Fibroblast of lung (primary cell): ENCODE measurements around the gene OGFR. TPM values are rescaled to one million over a fixed set of nuclear protein-coding genes. Genes with fewer than 3 reads are reported as not detected.
"Not testable (repeated sequence)": the region's sequence is repeated elsewhere in the genome, so short reads cannot be mapped to it uniquely, and the experiment has no call there.

Experiments
- DNase-seq, 2 donors: peaks; one replicate each; pipeline versions ENCODE4 v3.0.0 to v3.0.0-alpha.2; 2010; ENCODE audit warnings: low read depth in 2 of 2
- H2AFZ ChIP-seq: 2 replicates; pipeline ENCODE4 v1.5.1; 2012; ENCODE audit warnings: low read length, control low read depth, inconsistent platforms
- H3K27ac ChIP-seq: 2 replicates; pipeline ENCODE4 v1.5.1; 2011; ENCODE audit warnings: low read length, control low read depth; ENCODE audit not compliant: insufficient read depth
- H3K27me3 ChIP-seq: 2 replicates; pipeline ENCODE4 v1.5.1; 2011; ENCODE audit warnings: mild to moderate bottlenecking, low read length; ENCODE audit not compliant: control insufficient read depth, insufficient read depth
- H3K36me3 ChIP-seq: 2 replicates; pipeline ENCODE4 v1.5.1; 2011; ENCODE audit warnings: low read length; ENCODE audit not compliant: control insufficient read depth, insufficient read depth
- H3K4me1 ChIP-seq: 2 replicates; pipeline ENCODE4 v1.5.1; 2011; ENCODE audit warnings: low read length; ENCODE audit not compliant: control insufficient read depth, insufficient read depth; ENCODE audit errors: extremely low read depth
- H3K4me2 ChIP-seq: 2 replicates; pipeline ENCODE4 v1.5.1; 2011; ENCODE audit warnings: low read length, control low read depth; ENCODE audit not compliant: insufficient read depth; ENCODE audit errors: extremely low read depth
- H3K4me3 ChIP-seq, 4 experiments: fragments of 200-600 bp in 1 of 4; sonication (generic) in 1 of 4; replicated peaks in 1 of 4; 2 replicates each; pipeline ENCODE4 v1.5.1; 2011 to 2016; ENCODE audit warnings: low read length in 4 of 4, low read depth in 3 of 4, mild to moderate bottlenecking in 3 of 4, control low read depth in 2 of 4, inconsistent platforms in 1 of 4, mixed read lengths in 1 of 4; ENCODE audit not compliant: insufficient read depth in 1 of 4; ENCODE audit errors: control extremely low read depth in 1 of 4
- H3K79me2 ChIP-seq: 2 replicates; pipeline ENCODE4 v1.5.1; 2012; ENCODE audit warnings: mild to moderate bottlenecking, low read length, inconsistent platforms; ENCODE audit not compliant: control insufficient read depth, insufficient read depth
- H3K9ac ChIP-seq: 2 replicates; pipeline ENCODE4 v1.5.1; 2011; ENCODE audit warnings: mild to moderate bottlenecking, low read length, control low read depth; ENCODE audit not compliant: insufficient read depth
- H3K9me3 ChIP-seq: 2 replicates; pipeline ENCODE4 v1.5.1; 2012; ENCODE audit warnings: low read depth, low read length; ENCODE audit not compliant: control insufficient read depth, insufficient read depth
- H4K20me1 ChIP-seq: 2 replicates; pipeline ENCODE4 v1.5.1; 2011; ENCODE audit warnings: low read length; ENCODE audit not compliant: control insufficient read depth, insufficient read depth; ENCODE audit errors: extremely low read depth
- EZH2 ChIP-seq: IDR thresholded peaks from 2 replicates; pipeline ENCODE4 v1.5.1; 2012; ENCODE audit warnings: low read length, control low read depth, mild to moderate bottlenecking; ENCODE audit errors: missing control alignments
- polyA plus RNA-seq, 2 donors: library from polyadenylated mRNA; depleted of rRNA in 1 of 2; stranded (reverse) in 1 of 2; unstranded in 1 of 2; fragments of >200 nt; gene quantifications; 2 replicates each; pipeline ENCODE4 v1.2.1, GENCODE V29; 2011 to 2012; ENCODE audit warnings: missing spikeins in 1 of 2
- total RNA-seq: library from RNA; depleted of rRNA; stranded (reverse); fragments of >200 nt; gene quantifications from 2 replicates; pipeline ENCODE4 v1.2.1, GENCODE V29; 2014
- TF ChIP-seq, protein P1 (sequence below), 2 donors: IDR thresholded peaks in 1 of 2; conservative IDR thresholded peaks in 1 of 2; 1 replicate in 1 of 2; 2 replicates in 1 of 2; pipeline ENCODE4 v1.5.1; 2011 to 2012; ENCODE audit warnings: low read length in 2 of 2, control low read depth in 1 of 2, inconsistent platforms in 1 of 2, low read depth in 1 of 2, mild to moderate bottlenecking in 1 of 2

Gene OGFR
- total and polyA plus RNA-seq, 2 donors (not counting 1 experiment from before 2014, with no cell fraction given) = 19.7 to 34.0 TPM

DNA sequence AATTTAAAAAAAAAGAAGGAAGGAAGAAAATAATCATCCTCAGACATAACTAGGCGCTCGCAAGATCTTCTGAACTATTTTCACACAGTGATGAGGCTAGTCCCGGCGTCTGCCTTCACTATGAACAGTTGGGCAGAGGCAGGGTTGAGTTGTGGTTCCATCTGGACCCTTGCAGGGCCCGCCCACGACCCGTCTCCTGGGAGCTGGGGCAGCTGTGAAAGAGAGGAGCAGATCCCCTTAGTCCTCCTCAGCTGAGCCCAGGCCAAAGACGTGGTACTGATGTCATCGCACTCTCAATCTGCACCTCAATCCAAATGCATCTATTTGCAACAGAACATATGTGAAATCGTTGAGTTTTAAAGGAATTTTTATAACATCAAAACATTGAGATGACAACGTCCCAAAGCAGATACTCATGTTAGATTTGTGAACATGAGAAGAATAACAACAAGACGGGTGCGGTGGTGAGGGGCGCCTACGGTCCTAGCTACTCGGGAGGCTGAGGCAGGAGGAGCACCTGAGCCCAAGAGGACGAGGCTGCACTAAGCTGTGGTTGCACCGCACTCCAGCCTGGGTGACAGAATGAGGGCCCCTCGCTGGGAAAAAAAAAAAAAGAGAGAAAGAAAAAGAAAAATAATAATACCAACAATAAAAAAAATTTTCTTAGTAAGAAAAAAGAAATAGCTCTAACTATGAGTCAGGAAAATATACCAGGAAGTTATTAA, 41.7 kb downstream of the OGFR start:
- Histone ChIP-seq H3K9me3 (no peaks in the 10 kb centered on the region), H2AFZ (no peak overlapping the region), H3K4me1 (no peaks in the 10 kb centered on the region), H3K36me3 (peaks cover 2% of the 10 kb centered on the region), H3K27me3 (no peaks in the 10 kb centered on the region), H4K20me1 (no peaks in the 10 kb centered on the region), H3K9ac (no peak overlapping the region), H3K4me3 (no peak overlapping the region), H3K79me2 (no peaks in the 10 kb centered on the region), H3K27ac (no peak overlapping the region), H3K4me2 (no peak overlapping the region)
- no peak for DNase-seq
- TF ChIP-seq EZH2 = no peak
- TF ChIP-seq, protein P1, sequence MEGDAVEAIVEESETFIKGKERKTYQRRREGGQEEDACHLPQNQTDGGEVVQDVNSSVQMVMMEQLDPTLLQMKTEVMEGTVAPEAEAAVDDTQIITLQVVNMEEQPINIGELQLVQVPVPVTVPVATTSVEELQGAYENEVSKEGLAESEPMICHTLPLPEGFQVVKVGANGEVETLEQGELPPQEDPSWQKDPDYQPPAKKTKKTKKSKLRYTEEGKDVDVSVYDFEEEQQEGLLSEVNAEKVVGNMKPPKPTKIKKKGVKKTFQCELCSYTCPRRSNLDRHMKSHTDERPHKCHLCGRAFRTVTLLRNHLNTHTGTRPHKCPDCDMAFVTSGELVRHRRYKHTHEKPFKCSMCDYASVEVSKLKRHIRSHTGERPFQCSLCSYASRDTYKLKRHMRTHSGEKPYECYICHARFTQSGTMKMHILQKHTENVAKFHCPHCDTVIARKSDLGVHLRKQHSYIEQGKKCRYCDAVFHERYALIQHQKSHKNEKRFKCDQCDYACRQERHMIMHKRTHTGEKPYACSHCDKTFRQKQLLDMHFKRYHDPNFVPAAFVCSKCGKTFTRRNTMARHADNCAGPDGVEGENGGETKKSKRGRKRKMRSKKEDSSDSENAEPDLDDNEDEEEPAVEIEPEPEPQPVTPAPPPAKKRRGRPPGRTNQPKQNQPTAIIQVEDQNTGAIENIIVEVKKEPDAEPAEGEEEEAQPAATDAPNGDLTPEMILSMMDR (conservative IDR thresholded peaks at IDR 0.05 in 1 of 2, IDR thresholded peaks at IDR 0.05 in 1 of 2; ENCODE audit: low read depth in 1 of 2, low read length in 2 of 2) = no peak

DNA sequence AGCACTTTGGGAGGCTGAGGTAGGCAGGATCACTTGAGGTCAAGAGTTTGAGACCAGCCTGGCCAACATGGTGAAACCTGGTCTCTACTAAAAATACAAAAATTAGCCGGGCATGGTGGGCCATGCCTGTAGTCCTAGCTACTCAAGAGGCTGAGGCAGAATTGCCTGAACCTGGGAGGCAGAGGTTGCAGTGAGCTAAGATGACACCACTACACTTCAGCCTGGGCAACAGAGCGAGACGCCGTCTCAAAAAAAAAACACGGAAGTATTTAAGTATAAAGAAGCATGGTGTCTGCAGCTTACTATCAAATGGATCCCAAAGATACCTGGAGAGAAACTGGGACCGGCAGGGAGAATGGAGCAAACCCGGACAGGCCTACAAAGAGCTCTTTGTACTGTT, 44.3 kb downstream of the OGFR start:
- H3K79me2 ChIP-seq, H3K4me3 ChIP-seq, H3K27ac ChIP-seq, H3K27me3 ChIP-seq, H3K4me1 ChIP-seq, H3K9me3 ChIP-seq, H3K36me3 ChIP-seq, DNase-seq, H3K9ac ChIP-seq, H3K4me2 ChIP-seq, H2AFZ ChIP-seq, H4K20me1 ChIP-seq: not testable (repeated sequence)

DNA sequence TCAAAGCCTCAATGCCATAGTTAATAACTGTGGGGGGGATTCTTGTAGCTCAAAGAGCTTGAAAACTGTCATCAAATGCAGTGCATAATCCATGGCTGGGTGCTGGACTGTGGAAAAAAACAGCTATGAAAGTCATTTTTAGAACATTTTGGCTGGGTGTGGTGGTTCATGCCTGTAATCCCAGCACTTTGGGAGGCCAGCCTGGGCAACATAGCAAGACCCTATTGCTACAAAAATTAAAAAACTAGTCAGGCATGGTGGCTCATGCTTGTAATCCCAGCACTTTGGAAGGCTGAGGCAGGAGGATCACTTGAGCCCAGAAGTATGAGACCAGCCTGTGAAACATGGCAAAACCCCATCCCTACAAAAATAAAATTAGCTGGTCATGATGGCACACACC, 44.8 kb downstream of the OGFR start:
- TF ChIP-seq, protein P1 (conservative IDR thresholded peaks at IDR 0.05 in 1 of 2, IDR thresholded peaks at IDR 0.05 in 1 of 2; ENCODE audit: low read depth in 1 of 2, low read length in 2 of 2) = no peak
- no peak for TF ChIP-seq EZH2
- no peak overlapping the region for H3K4me3 ChIP-seq
- no peak overlapping the region for H3K9ac ChIP-seq
- no peaks in the 10 kb centered on the region for H3K9me3 ChIP-seq
- H3K27me3 ChIP-seq = no peaks in the 10 kb centered on the region
- no peak overlapping the region for H3K27ac ChIP-seq
- H2AFZ ChIP-seq = no peak overlapping the region
- no peak for DNase-seq
- no peak overlapping the region for H3K4me2 ChIP-seq
- no peaks in the 10 kb centered on the region for H4K20me1 ChIP-seq
- H3K4me1 ChIP-seq = no peaks in the 10 kb centered on the region
- peaks cover 5% of the 10 kb centered on the region for H3K36me3 ChIP-seq
- H3K79me2 ChIP-seq = no peaks in the 10 kb centered on the region
